ENCODE results near the gene HTATIP2.

DNA sequence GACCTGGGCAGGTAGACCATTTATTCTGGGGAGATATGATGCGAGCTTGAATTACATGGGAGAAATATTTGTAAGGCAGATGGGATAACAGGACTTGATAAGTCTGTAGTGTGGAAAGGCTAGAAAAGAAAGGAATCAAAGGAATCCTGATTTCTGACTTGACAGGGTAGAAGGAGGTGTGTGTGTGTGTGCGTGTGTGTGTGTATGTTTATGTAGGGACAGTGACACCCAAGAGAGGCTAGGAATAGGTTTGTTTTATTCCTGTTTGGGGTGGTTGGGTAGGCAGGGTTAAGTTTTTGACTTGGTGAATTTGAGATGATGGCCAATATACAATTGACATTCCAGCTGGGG is 390 bp upstream of the HTATIP2 start:
- TF ChIP-seq EGR1 (IDR thresholded peaks at IDR 0.05), result no peak
- TF ChIP-seq, protein P1, sequence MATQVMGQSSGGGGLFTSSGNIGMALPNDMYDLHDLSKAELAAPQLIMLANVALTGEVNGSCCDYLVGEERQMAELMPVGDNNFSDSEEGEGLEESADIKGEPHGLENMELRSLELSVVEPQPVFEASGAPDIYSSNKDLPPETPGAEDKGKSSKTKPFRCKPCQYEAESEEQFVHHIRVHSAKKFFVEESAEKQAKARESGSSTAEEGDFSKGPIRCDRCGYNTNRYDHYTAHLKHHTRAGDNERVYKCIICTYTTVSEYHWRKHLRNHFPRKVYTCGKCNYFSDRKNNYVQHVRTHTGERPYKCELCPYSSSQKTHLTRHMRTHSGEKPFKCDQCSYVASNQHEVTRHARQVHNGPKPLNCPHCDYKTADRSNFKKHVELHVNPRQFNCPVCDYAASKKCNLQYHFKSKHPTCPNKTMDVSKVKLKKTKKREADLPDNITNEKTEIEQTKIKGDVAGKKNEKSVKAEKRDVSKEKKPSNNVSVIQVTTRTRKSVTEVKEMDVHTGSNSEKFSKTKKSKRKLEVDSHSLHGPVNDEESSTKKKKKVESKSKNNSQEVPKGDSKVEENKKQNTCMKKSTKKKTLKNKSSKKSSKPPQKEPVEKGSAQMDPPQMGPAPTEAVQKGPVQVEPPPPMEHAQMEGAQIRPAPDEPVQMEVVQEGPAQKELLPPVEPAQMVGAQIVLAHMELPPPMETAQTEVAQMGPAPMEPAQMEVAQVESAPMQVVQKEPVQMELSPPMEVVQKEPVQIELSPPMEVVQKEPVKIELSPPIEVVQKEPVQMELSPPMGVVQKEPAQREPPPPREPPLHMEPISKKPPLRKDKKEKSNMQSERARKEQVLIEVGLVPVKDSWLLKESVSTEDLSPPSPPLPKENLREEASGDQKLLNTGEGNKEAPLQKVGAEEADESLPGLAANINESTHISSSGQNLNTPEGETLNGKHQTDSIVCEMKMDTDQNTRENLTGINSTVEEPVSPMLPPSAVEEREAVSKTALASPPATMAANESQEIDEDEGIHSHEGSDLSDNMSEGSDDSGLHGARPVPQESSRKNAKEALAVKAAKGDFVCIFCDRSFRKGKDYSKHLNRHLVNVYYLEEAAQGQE (IDR thresholded peaks at IDR 0.05; ENCODE audit: low read depth), result no peak
- no peak for TF ChIP-seq TEAD4 (IDR thresholded peaks at IDR 0.05)

Measured in Ishikawa (cell line).